ENCODE measurements around the gene DET1.

- TF ChIP-seq, protein P1, sequence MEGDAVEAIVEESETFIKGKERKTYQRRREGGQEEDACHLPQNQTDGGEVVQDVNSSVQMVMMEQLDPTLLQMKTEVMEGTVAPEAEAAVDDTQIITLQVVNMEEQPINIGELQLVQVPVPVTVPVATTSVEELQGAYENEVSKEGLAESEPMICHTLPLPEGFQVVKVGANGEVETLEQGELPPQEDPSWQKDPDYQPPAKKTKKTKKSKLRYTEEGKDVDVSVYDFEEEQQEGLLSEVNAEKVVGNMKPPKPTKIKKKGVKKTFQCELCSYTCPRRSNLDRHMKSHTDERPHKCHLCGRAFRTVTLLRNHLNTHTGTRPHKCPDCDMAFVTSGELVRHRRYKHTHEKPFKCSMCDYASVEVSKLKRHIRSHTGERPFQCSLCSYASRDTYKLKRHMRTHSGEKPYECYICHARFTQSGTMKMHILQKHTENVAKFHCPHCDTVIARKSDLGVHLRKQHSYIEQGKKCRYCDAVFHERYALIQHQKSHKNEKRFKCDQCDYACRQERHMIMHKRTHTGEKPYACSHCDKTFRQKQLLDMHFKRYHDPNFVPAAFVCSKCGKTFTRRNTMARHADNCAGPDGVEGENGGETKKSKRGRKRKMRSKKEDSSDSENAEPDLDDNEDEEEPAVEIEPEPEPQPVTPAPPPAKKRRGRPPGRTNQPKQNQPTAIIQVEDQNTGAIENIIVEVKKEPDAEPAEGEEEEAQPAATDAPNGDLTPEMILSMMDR (IDR thresholded peaks at IDR 0.05; ENCODE audit: low read depth, low read length, poor library complexity, severe bottlenecking), result no peak
- TF ChIP-seq EZH2phosphoT487 (IDR thresholded peaks at IDR 0.05; ENCODE audit: borderline replicate concordance, low read length), result no peak
Observed at GRCh38 chr15:88563638-88564037, 17.2 kb upstream of the DET1 start.
